ENCODE results near the gene SPEF2.

DNA sequence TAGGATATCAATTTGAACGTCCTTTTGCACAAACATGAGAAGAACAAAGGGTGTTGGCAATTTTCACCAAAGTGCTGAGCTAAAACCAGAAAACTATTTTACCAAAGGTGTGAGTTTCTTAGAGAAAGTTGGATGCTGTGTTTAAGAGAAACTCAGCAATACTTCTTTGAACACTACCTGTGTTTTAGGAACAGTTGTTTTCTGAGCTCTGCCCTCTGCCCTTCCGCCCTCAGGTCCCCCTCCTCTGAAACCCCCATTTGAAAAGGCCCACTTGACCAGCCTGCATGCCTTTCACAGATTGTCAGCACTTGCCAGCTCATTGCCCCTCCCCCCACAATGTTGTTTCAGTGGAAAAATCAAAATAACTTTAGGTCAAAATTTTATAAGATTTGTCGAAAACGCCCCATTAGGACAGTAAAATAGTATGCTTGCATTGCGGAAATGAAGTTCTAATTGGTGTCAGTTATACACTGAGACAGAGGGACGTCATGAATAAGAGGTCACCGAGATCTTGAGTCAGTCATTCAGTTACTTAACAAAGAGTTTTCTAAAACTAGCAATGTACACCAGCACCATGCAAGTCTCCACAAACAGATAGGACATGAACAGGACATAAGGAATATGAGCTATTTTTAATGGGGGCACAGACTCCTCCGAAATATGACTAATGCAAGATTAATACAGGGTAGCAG is 177.2 kb downstream of the SPEF2 start:
- TF ChIP-seq, protein P1, sequence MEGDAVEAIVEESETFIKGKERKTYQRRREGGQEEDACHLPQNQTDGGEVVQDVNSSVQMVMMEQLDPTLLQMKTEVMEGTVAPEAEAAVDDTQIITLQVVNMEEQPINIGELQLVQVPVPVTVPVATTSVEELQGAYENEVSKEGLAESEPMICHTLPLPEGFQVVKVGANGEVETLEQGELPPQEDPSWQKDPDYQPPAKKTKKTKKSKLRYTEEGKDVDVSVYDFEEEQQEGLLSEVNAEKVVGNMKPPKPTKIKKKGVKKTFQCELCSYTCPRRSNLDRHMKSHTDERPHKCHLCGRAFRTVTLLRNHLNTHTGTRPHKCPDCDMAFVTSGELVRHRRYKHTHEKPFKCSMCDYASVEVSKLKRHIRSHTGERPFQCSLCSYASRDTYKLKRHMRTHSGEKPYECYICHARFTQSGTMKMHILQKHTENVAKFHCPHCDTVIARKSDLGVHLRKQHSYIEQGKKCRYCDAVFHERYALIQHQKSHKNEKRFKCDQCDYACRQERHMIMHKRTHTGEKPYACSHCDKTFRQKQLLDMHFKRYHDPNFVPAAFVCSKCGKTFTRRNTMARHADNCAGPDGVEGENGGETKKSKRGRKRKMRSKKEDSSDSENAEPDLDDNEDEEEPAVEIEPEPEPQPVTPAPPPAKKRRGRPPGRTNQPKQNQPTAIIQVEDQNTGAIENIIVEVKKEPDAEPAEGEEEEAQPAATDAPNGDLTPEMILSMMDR (IDR thresholded peaks at IDR 0.05; ENCODE audit: insufficient read depth, low read depth, low read length), result no peak
- TF ChIP-seq EZH2 (IDR thresholded peaks at IDR 0.05; ENCODE audit: insufficient read depth, low read length), result no peak

Measured in astrocyte (in vitro differentiated cells and primary cell).